Measurements from ENCODE around the gene SLC51B.
A peak's percentile ranks its signal among the peaks of the same experiment; 100 is the strongest.

SLC51B gene

GRCh38 chr15:65027593-65027992 is 17.6 kb upstream of the SLC51B start:
- no peak for FAIRE-seq
- no peak for TF ChIP-seq POU2F2 (IDR thresholded peaks at IDR 0.05; ENCODE audit: low read depth, low read length)
- TF ChIP-seq POLR2A (IDR thresholded peaks at IDR 0.05; ENCODE audit: low read depth, low read length), result no peak
- peak; percentile 57 for TF ChIP-seq SPI1 (IDR thresholded peaks at IDR 0.05; ENCODE audit: low read depth, low read length)

GRCh38 chr15:65028338-65028737 is 16.8 kb upstream of the SLC51B start:
- FAIRE-seq (no peak), DNase-seq (ENCODE audit: insufficient read length, low spot score) (no peak)
- TF ChIP-seq TAF1 (IDR thresholded peaks at IDR 0.05; ENCODE audit: low read depth, low read length), result no peak
- TF ChIP-seq SPI1 (IDR thresholded peaks at IDR 0.05; ENCODE audit: low read depth, low read length), result no peak
- no peak for TF ChIP-seq PAX5 (IDR thresholded peaks at IDR 0.05; ENCODE audit: insufficient read depth, low read length, severe bottlenecking)
- TF ChIP-seq POLR2AphosphoS5 (IDR thresholded peaks at IDR 0.05; ENCODE audit: low read depth, low read length), result no peak
- TF ChIP-seq POLR2A (IDR thresholded peaks at IDR 0.05; ENCODE audit: low read depth, low read length), result no peak
- no peak for TF ChIP-seq POU2F2 (IDR thresholded peaks at IDR 0.05; ENCODE audit: low read depth, low read length)

More at GRCh38 chr15:65027593-65027992, 17.6 kb upstream of the SLC51B start:
- DNase-seq (ENCODE audit: insufficient read length, low spot score), result no peak

- FAIRE-seq, result peak; percentile 96
- peak; percentile 97 for DNase-seq (ENCODE audit: insufficient read length, low spot score)
- TF ChIP-seq PAX5 (IDR thresholded peaks at IDR 0.05; ENCODE audit: insufficient read depth, low read length, severe bottlenecking), result no peak
- TF ChIP-seq SPI1 (IDR thresholded peaks at IDR 0.05; ENCODE audit: low read depth, low read length), result no peak
- peak; percentile 66 for TF ChIP-seq POLR2AphosphoS5 (IDR thresholded peaks at IDR 0.05; ENCODE audit: low read depth, low read length)
- TF ChIP-seq POLR2A (IDR thresholded peaks at IDR 0.05; ENCODE audit: low read depth, low read length), result peak; percentile 74
- no peak for TF ChIP-seq TAF1 (IDR thresholded peaks at IDR 0.05; ENCODE audit: low read depth, low read length)
- 0 out of 2 replicates have a peak, but pooled peaks have one; percentile 7 for TF ChIP-seq POU2F2 (IDR thresholded peaks at IDR 0.05; ENCODE audit: low read depth, low read length)
Measured at GRCh38 chr15:65028921-65029735, 16.1 kb upstream of the SLC51B start, which contains the start of gene MTFMT. Gene MTFMT (minus strand): TSS chr15:65029639. CDS start chr15:65029613, 26 bp downstream.

GRCh38 chr15:65029736-65030208 is 15.4 kb upstream of the SLC51B start:
- TF ChIP-seq POLR2A (IDR thresholded peaks at IDR 0.05; ENCODE audit: low read depth, low read length) (no peak), POU2F2 (IDR thresholded peaks at IDR 0.05; ENCODE audit: low read depth, low read length) (no peak), POLR2AphosphoS5 (IDR thresholded peaks at IDR 0.05; ENCODE audit: low read depth, low read length) (no peak), SPI1 (IDR thresholded peaks at IDR 0.05; ENCODE audit: low read depth, low read length) (no peak), PAX5 (IDR thresholded peaks at IDR 0.05; ENCODE audit: insufficient read depth, low read length, severe bottlenecking) (no peak), TAF1 (IDR thresholded peaks at IDR 0.05; ENCODE audit: low read depth, low read length) (no peak)

GRCh38 chr15:65032801-65033537 is 12.2 kb upstream of the SLC51B start:
- TF ChIP-seq SPI1 (IDR thresholded peaks at IDR 0.05; ENCODE audit: low read depth, low read length), result 0 out of 2 replicates have a peak, but pooled peaks have one; percentile 1
- TF ChIP-seq POU2F2 (IDR thresholded peaks at IDR 0.05; ENCODE audit: low read depth, low read length), result no peak
- no peak for TF ChIP-seq POLR2AphosphoS5 (IDR thresholded peaks at IDR 0.05; ENCODE audit: low read depth, low read length)
- peak; percentile 35 for TF ChIP-seq PAX5 (IDR thresholded peaks at IDR 0.05; ENCODE audit: insufficient read depth, low read length, severe bottlenecking)
- TF ChIP-seq TAF1 (IDR thresholded peaks at IDR 0.05; ENCODE audit: low read depth, low read length), result no peak
- TF ChIP-seq POLR2A (IDR thresholded peaks at IDR 0.05; ENCODE audit: low read depth, low read length), result no peak
- FAIRE-seq (peak; percentile 89), DNase-seq (ENCODE audit: insufficient read length, low spot score) (no peak)

More at GRCh38 chr15:65029736-65030208, 15.4 kb upstream of the SLC51B start:
- no peak for FAIRE-seq
- DNase-seq (ENCODE audit: insufficient read length, low spot score), result no peak

GRCh38 chr15:65033659-65034269 is 11.4 kb upstream of the SLC51B start:
- no peak for DNase-seq (ENCODE audit: insufficient read length, low spot score)
- TF ChIP-seq POU2F2 (IDR thresholded peaks at IDR 0.05; ENCODE audit: low read depth, low read length) (no peak), POLR2AphosphoS5 (IDR thresholded peaks at IDR 0.05; ENCODE audit: low read depth, low read length) (no peak), POLR2A (IDR thresholded peaks at IDR 0.05; ENCODE audit: low read depth, low read length) (no peak), TAF1 (IDR thresholded peaks at IDR 0.05; ENCODE audit: low read depth, low read length) (no peak), SPI1 (IDR thresholded peaks at IDR 0.05; ENCODE audit: low read depth, low read length) (no peak), PAX5 (IDR thresholded peaks at IDR 0.05; ENCODE audit: insufficient read depth, low read length, severe bottlenecking) (no peak)

GRCh38 chr15:65034719-65035118 is 10.5 kb upstream of the SLC51B start:
- no peak for TF ChIP-seq POLR2A (IDR thresholded peaks at IDR 0.05; ENCODE audit: low read depth, low read length)
- TF ChIP-seq SPI1 (IDR thresholded peaks at IDR 0.05; ENCODE audit: low read depth, low read length), result peak; percentile 44; the same call in 1 of the 2 replicates
- no peak for TF ChIP-seq PAX5 (IDR thresholded peaks at IDR 0.05; ENCODE audit: insufficient read depth, low read length, severe bottlenecking)
- TF ChIP-seq POLR2AphosphoS5 (IDR thresholded peaks at IDR 0.05; ENCODE audit: low read depth, low read length), result no peak
- no peak for DNase-seq (ENCODE audit: insufficient read length, low spot score)
- no peak for FAIRE-seq

More at GRCh38 chr15:65033659-65034269, 11.4 kb upstream of the SLC51B start:
- FAIRE-seq, result peak; percentile 58

GRCh38 chr15:65037309-65037708 is 7.9 kb upstream of the SLC51B start:
- no peak for FAIRE-seq
- TF ChIP-seq POLR2A (IDR thresholded peaks at IDR 0.05; ENCODE audit: low read depth, low read length), result no peak
- no peak for TF ChIP-seq PAX5 (IDR thresholded peaks at IDR 0.05; ENCODE audit: insufficient read depth, low read length, severe bottlenecking)
- TF ChIP-seq SPI1 (IDR thresholded peaks at IDR 0.05; ENCODE audit: low read depth, low read length), result no peak
- TF ChIP-seq TAF1 (IDR thresholded peaks at IDR 0.05; ENCODE audit: low read depth, low read length), result no peak
- TF ChIP-seq POLR2AphosphoS5 (IDR thresholded peaks at IDR 0.05; ENCODE audit: low read depth, low read length), result no peak
- TF ChIP-seq POU2F2 (IDR thresholded peaks at IDR 0.05; ENCODE audit: low read depth, low read length), result no peak
- no peak for DNase-seq (ENCODE audit: insufficient read length, low spot score)

Data from GM12891 (cell line).